ENCODE results near the gene MALL.
"Not testable (repeated sequence)": the region's sequence is repeated elsewhere in the genome, so short reads cannot be mapped to it uniquely, and the experiment has no call there.

- TF ChIP-seq POLR2AphosphoS5 (IDR thresholded peaks at IDR 0.05; ENCODE audit: low read depth, low read length); EZH2 (IDR thresholded peaks at IDR 0.05; ENCODE audit: low read depth, low read length, severe bottlenecking); USF2 (IDR thresholded peaks at IDR 0.05; ENCODE audit: low read length); TAF1 (IDR thresholded peaks at IDR 0.05; ENCODE audit: low read depth, low read length); ATF2 (IDR thresholded peaks at IDR 0.05; ENCODE audit: low read length); EP300 (IDR thresholded peaks at IDR 0.05; ENCODE audit: borderline replicate concordance in 1 of 2, low read depth in 2 of 2, low read length in 2 of 2); RFX5 (IDR thresholded peaks at IDR 0.05; ENCODE audit: borderline replicate concordance, low read depth, low read length); CTCF (IDR thresholded peaks at IDR 0.05; ENCODE audit: control extremely low read depth in 1 of 3, insufficient read depth in 1 of 3, low read depth in 1 of 3, low read length in 3 of 3); SP2 (IDR thresholded peaks at IDR 0.05; ENCODE audit: low read length); YY1 (IDR thresholded peaks at IDR 0.05; ENCODE audit: low read depth, low read length); CEBPB (IDR thresholded peaks at IDR 0.05; ENCODE audit: low read depth, low read length); EGR1 (IDR thresholded peaks at IDR 0.05; ENCODE audit: borderline replicate concordance, low read depth, low read length): not testable (repeated sequence)
Observed at GRCh38 chr2:110100880-110101279, 14.7 kb downstream of the MALL start.
